GM21447 (cell line): ENCODE measurements around the gene PYGB.
"Not testable (repeated sequence)": the region's sequence is repeated elsewhere in the genome, so short reads cannot be mapped to it uniquely, and the experiment has no call there.

ENCODE experiments used
- ATAC-seq: cut with Tn5 transposase; IDR thresholded peaks from one replicate; pipeline ENCODE4 v1.9.1; 2021; ENCODE audit not compliant: unreplicated experiment

Gene PYGB

DNA sequence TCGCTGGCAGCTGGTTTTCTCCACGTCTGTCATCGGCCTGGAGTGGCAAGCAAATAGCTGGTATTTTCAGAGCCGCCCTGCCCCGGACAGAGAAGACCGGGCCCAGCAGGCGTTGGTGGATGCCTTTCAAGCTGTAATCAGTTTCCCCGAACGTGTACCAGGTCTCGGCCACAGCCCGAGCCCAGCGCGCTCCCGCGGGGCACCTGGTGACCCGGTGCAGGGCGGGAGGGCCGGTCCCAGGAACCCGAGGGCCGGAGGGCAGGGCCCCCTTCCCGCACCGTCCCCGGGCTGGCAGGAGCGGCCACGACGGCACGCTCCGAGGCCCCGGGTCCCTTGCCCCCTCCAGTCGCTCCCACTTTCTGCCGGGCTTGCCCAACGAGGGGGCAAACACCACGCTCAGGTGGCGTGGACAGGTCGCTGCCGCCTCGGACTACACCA, 348 bp upstream of the PYGB start:
- ATAC-seq: peak; percentile 36

DNA sequence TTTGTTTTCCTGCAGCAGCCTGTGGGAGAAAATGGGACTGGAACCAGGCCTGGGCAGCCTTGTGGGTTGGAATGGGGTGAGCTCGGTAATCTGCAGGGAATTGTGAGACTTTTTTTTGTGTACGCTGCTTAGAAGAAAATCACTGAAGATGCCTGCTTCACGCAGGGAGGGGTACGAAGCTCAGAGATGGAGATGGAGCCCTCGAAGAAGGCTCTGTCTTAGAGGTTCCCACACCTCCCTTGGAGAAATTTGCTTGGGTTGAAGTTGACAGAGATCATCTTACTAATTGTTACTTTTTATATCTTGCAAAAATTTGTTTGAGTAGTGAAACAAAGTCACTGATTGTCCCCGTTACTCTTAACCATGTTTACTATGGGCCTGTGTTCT, 894 bp downstream of the PYGB start:
- no peak for ATAC-seq

- no peak for ATAC-seq
Observed at GRCh38 chr20:25249198-25249931, 1.5 kb downstream of the PYGB start.

DNA sequence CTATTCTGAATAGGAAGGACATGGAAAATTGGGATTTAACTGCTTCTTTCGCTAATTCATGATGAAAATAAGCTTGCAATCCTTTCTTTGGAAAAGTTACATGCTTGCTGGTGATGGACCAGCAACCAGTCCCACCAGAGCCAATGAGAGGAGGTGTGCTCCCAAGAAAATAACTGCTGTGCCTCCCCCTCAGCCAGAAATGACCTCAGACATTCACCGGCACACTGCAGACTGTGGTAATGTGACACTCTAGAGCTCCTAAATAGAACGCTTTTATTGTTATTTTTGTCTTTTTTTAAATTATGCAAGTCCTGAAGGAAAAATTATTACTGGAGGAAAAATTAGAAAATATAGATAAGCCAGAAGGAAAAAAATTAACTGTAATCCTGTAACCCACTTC, 2.6 kb downstream of the PYGB start:
- no peak for ATAC-seq

DNA sequence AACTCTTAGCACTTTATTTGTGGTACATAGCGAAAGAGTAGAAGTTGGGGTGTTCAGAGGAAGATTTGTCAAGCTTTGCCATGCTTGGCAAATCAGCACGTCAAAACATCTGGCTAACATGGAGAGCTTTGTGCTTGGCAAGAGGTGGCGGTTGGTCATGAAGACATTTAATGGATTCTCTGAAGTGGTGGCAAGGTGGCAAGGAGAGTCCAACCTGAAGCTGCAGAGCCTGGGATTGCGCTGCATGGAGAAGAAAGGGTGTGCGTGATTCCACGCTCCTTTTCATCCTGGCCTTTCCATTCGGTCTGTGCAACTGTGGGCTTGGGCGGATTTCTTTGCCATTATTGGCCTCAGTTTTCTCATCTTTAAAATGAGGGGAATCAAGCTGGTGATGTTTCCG, 3.1 kb downstream of the PYGB start:
- ATAC-seq: no peak

GRCh38 chr20:25251558-25251957, 3.7 kb downstream of the PYGB start:
- ATAC-seq: no peak

GRCh38 chr20:25252230-25252651, 4.4 kb downstream of the PYGB start:
- ATAC-seq: no peak

DNA sequence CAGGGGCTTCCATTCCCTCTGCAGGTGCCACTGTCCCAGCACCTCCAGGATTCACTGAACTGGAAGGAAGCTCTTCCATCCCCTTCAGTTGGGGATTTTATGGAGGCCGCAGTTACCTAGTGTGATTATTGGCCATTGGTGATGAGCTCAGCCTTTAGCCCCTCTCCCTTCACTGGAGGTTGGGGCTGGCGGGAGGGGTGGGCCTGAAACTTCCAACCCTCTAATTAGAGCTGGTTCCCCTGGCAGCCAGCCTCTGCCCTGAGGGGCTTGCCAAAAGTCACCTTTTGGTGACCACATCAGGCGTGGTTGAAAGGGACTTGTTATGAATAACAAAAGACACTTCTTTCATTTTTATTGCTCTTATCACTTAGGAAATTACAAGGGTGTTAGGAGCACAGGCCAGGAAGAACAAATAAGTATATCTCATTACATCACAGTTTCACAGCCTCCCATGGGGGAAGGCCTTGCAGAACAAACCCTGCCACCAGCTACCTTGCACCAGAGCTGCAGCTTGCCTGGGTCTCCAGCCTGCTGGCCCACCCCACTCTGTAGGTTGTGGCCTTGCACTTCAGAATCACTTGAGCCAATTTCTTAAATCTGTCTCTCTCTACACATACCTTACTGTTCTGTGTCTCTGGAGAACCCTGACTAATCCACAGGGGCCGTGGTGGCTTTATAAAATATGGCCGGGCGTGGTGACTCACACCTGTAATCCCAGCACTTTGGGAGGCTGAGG, 5.0 kb downstream of the PYGB start:
- no peak for ATAC-seq

GRCh38 chr20:25253606-25254275, 5.9 kb downstream of the PYGB start:
- ATAC-seq: no peak

- ATAC-seq: no peak
Observed at GRCh38 chr20:25254571-25254970, 6.7 kb downstream of the PYGB start.

GRCh38 chr20:25254986-25255680, 7.2 kb downstream of the PYGB start:
- no peak for ATAC-seq

GRCh38 chr20:25256226-25256859, 8.5 kb downstream of the PYGB start:
- no peak for ATAC-seq

- ATAC-seq: no peak
Observed at GRCh38 chr20:25257130-25257529, 9.2 kb downstream of the PYGB start.

- no peak for ATAC-seq
Observed at GRCh38 chr20:25257756-25258475, 10.0 kb downstream of the PYGB start.

DNA sequence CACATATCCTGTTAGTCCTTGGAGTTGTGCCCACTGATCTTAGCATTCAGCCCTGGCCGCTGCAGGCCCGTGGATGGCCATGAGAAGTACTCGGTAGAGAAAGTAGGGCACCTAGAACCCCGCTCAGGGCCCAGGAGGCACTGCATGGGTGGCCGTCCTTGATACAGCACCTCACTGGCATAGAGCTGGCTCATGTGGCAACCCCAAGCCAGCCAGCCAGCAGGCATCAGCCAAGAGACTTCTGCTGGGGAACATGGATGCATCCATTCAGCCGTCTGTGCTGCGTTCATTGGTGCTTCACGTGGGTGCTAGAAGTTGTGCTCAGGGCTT, 10.6 kb downstream of the PYGB start:
- ATAC-seq: no peak

DNA sequence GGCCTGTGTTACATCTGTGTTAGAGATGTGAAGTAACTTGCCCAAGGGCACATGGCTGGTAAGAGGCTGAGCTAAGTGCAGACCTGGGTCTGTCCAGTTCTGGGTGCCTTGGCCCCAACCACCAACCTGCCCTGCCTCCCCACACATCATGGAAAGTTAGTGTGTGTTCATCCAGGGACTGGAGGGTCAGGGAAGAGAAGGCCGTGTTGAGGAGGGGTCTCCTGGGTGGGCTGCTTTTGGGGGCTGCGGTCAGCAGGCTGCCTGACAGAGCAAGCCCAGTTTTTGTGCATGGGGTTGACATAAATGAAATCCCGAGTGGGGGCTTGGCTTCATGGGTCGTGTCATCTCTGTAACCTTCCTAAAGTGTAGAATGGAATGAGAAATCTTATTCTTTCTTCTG, 10.9 kb downstream of the PYGB start:
- no peak for ATAC-seq

GRCh38 chr20:25259358-25259757, 11.5 kb downstream of the PYGB start:
- no peak for ATAC-seq

GRCh38 chr20:25259788-25260254, 11.9 kb downstream of the PYGB start:
- ATAC-seq: no peak

DNA sequence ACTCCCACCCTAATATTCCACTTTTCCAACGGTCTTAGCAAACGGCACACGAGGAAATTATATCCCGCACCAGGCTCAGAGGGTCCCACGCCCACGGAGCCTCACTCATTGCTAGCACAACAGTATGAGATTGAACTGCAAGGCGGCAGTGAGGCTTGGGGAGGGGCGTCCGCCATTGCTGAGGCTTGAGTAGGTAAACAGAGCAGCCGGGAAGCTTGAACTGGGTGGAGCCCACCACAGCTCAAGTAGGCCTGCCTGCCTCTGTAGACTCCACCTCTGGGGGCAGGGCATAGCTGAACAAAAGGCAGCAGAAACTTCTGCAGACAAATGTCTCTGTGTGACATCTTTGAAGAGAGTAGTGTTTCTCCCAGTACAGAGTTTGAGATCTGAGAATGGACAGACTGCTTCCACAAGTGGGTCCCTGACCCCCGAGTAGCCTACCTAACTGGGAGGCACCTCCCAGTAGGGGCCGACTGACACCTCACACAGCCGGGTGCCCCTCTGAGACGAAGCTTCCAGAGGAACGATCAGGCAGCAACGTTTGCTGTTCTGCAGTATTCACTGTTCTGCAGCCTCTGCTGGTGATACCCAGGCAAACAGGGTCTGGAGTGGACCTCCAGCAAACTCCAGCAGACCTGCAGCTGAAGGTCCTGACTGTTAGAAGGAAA, 13.0 kb downstream of the PYGB start:
- not testable (repeated sequence) for ATAC-seq
